WTC11 (cell line): Measurements from ENCODE around the gene ENO1. TPM values are rescaled to one million over a fixed set of nuclear protein-coding genes. Genes with fewer than 3 reads are reported as not detected.
"Not testable (repeated sequence)": the region's sequence is repeated elsewhere in the genome, so short reads cannot be mapped to it uniquely, and the experiment has no call there.

ENCODE experiments used
- ATAC-seq: fragments of 200-7000 bp; cut with Tn5 transposase; 2 replicates; pipeline ENCODE4 v1.10.0; 2021; ENCODE audit warnings: mild to moderate bottlenecking, moderate library complexity
- CTCF ChIA-PET: fragments of 300-600 bp; sonication (Branson Sonifier 250); formaldehyde crosslinking; loops from one replicate; lab custom pipeline; 2021; ENCODE audit warnings: antibody characterized with exemption; lab: Charles Lee
- POLR2A ChIA-PET: fragments of 350-600 bp; sonication (Branson Sonifier 250); formaldehyde crosslinking; loops from one replicate; lab custom pipeline; 2021; ENCODE audit warnings: antibody characterized with exemption; lab: Charles Lee
- DNase-seq: peaks from one replicate; pipeline ENCODE4 v3.0.0; 2021; ENCODE audit warnings: low spot score
- H3K27ac Mint-ChIP-seq: 2 replicates; pipeline ENCODE4 v1.8.0; 2021; ENCODE audit warnings: mixed read lengths
- H3K27me3 Mint-ChIP-seq: 2 replicates; pipeline ENCODE4 v1.8.0; 2021; ENCODE audit warnings: low read depth, mild to moderate bottlenecking, moderate library complexity, mixed read lengths
- H3K36me3 Mint-ChIP-seq: 2 replicates; pipeline ENCODE4 v1.8.0; 2021; ENCODE audit warnings: mixed read lengths
- H3K4me1 Mint-ChIP-seq: 2 replicates; pipeline ENCODE4 v1.8.0; 2022; ENCODE audit warnings: mixed read lengths
- H3K4me3 Mint-ChIP-seq: 2 replicates; pipeline ENCODE4 v1.8.0; 2021; ENCODE audit warnings: mild to moderate bottlenecking, moderate library complexity, mixed read lengths
- H3K9me3 Mint-ChIP-seq: 2 replicates; pipeline ENCODE4 v1.8.0; 2021; ENCODE audit warnings: mixed read lengths
- CREM ChIP-seq: sonication (generic); formaldehyde crosslinking; IDR thresholded peaks from 2 replicates; pipeline ENCODE4 v1.8.1; 2022; ENCODE audit warnings: mild to moderate bottlenecking, missing genetic modification reagents, moderate library complexity
- ETV6 ChIP-seq: sonication (generic); formaldehyde crosslinking; IDR thresholded peaks from 2 replicates; pipeline ENCODE4 v1.8.1; 2022; ENCODE audit warnings: mild to moderate bottlenecking, missing genetic modification reagents
- FOXK1 ChIP-seq: sonication (generic); formaldehyde crosslinking; IDR thresholded peaks from 2 replicates; pipeline ENCODE4 v1.8.0; 2022; ENCODE audit warnings: mild to moderate bottlenecking, moderate library complexity, missing genetic modification reagents
- FOXP1 ChIP-seq: sonication (generic); formaldehyde crosslinking; IDR thresholded peaks from 2 replicates; pipeline ENCODE4 v1.8.0; 2022; ENCODE audit warnings: missing genetic modification reagents, mild to moderate bottlenecking, moderate library complexity, borderline replicate concordance
- MXD4 ChIP-seq: fragments of 250-450 bp; sonication (Bioruptor Pico); IDR thresholded peaks from 2 replicates; pipeline ENCODE4 v1.8.0; 2021; ENCODE audit warnings: mild to moderate bottlenecking, moderate library complexity, borderline replicate concordance
- MYBL2 ChIP-seq: sonication (generic); formaldehyde crosslinking; IDR thresholded peaks from 2 replicates; pipeline ENCODE4 v1.8.1; 2023; ENCODE audit warnings: mild to moderate bottlenecking, moderate library complexity, missing genetic modification reagents
- NFE2L1 ChIP-seq: sonication (generic); formaldehyde crosslinking; IDR thresholded peaks from 2 replicates; pipeline ENCODE4 v1.8.1; 2023; ENCODE audit warnings: missing genetic modification reagents
- NFYB ChIP-seq: sonication (generic); formaldehyde crosslinking; conservative IDR thresholded peaks from 2 replicates; pipeline ENCODE4 v1.8.0; 2022; ENCODE audit warnings: low read depth, missing genetic modification reagents
- NR2C2 ChIP-seq: sonication (generic); formaldehyde crosslinking; IDR thresholded peaks from 2 replicates; pipeline ENCODE4 v1.8.0; 2022; ENCODE audit warnings: mild to moderate bottlenecking, missing genetic modification reagents
- TCF7 ChIP-seq: sonication (generic); formaldehyde crosslinking; IDR thresholded peaks from 2 replicates; pipeline ENCODE4 v1.8.0; 2022; ENCODE audit warnings: mild to moderate bottlenecking, low read depth, missing genetic modification reagents, moderate library complexity
- ZNF263 ChIP-seq: sonication (generic); formaldehyde crosslinking; IDR thresholded peaks from 2 replicates; pipeline ENCODE4 v1.8.1; 2022; ENCODE audit warnings: low read depth, mild to moderate bottlenecking, moderate library complexity, missing genetic modification reagents
- total RNA-seq: library from RNA; stranded (reverse); gene quantifications from 3 replicates; pipeline ENCODE4 v1.2.3, GENCODE V29; 2021
- TF ChIP-seq, protein P1 (sequence below): sonication (generic); formaldehyde crosslinking; IDR thresholded peaks from 2 replicates; pipeline ENCODE4 v1.8.1; 2022; ENCODE audit warnings: missing genetic modification reagents, borderline replicate concordance
- TF ChIP-seq, protein P2 (sequence below): fragments of 250-450 bp; sonication (Bioruptor Pico); IDR thresholded peaks from 2 replicates; pipeline ENCODE4 v1.9.0; 2021; ENCODE audit warnings: mild to moderate bottlenecking
- TF ChIP-seq, protein P3 (sequence below): sonication (generic); formaldehyde crosslinking; IDR thresholded peaks from 2 replicates; pipeline ENCODE4 v1.8.1; 2023; ENCODE audit warnings: mild to moderate bottlenecking, missing genetic modification reagents, borderline replicate concordance
- TF ChIP-seq, protein P4 (sequence below): sonication (generic); formaldehyde crosslinking; IDR thresholded peaks from 2 replicates; pipeline ENCODE4 v1.8.0; 2022; ENCODE audit warnings: mild to moderate bottlenecking, missing genetic modification reagents
- TF ChIP-seq, protein P5 (sequence below): sonication (generic); formaldehyde crosslinking; IDR thresholded peaks from 2 replicates; pipeline ENCODE4 v1.8.1; 2023; ENCODE audit warnings: mild to moderate bottlenecking, missing genetic modification reagents, moderate library complexity
- TF ChIP-seq, protein P6 (sequence below): sonication (generic); formaldehyde crosslinking; IDR thresholded peaks from 2 replicates; pipeline ENCODE4 v1.8.1; 2022; ENCODE audit warnings: low read depth, mild to moderate bottlenecking, moderate library complexity, missing genetic modification reagents, borderline replicate concordance

Gene ENO1
- total RNA-seq, 1 experiment from 2014 or later = 1,978 TPM

DNA sequence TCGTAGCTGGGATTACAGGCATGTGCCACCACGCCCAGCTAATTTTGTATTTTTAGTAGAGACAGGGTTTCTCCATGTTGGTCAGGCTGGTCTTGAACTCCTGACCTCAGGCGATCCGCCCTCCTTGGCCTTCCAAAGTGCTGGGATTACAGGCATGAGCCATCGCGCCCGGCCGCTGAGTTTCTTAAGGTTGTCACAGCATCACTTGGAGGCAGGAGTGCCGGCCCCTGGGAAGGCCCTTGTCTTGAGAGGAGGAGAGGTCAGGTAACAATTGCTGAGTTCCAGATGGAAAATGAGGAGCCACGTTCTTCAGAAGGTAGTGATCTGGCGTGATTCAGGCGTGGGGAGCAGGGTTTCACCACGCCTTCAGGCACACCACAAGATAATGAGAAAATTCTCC is 5.6 kb upstream of the ENO1 start:
- CTCF ChIA-PET = interaction anchor here (0.7 to 2.0 kb wide), 3 partner anchors 79 to 366 kb away, joined by 3 to 6 read pairs (median 3); no protein-coding TSS in a partner anchor
- peaks cover 20% of the 10 kb centered on the region for H3K27me3 Mint-ChIP-seq
- H3K4me3 Mint-ChIP-seq = not testable (repeated sequence)

DNA sequence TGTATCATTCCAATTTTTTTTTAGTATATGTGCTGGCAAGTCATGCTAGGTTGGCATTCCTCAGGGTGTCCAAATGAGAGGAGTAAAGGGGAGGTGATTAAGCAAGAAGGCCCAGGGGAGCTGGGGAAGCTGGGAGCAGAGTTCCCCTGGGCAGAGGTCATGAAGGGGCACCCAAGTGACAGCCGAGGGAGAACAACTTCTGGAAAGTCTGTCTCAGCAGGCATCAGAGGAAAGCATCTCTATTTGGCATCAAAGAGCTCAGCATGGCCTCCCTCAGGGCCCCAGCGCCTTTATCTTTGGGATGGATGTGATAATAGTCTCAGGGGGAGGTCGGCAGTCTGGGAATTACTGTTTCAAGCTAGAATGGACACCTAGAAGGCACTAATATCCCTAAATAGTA is 5.0 kb upstream of the ENO1 start:
- Mint-ChIP-seq H3K27me3 (peaks cover 20% of the 10 kb centered on the region), H3K4me3 (no peak overlapping the region), H3K36me3 (no peaks in the 10 kb centered on the region), H3K4me1 (peaks cover 29% of the 10 kb centered on the region), H3K27ac (no peak overlapping the region), H3K9me3 (no peaks in the 10 kb centered on the region)
- ChIA-PET POLR2A (interaction anchor here (0.5 kb wide), 1 partner anchor 10 kb away, joined by 5 read pairs; no protein-coding TSS in a partner anchor), CTCF (interaction anchor here (0.7 to 2.0 kb wide), 5 partner anchors 10 to 367 kb away, joined by 3 to 6 read pairs (median 3); no protein-coding TSS in a partner anchor)
- DNase-seq (no peak), ATAC-seq (no peak)
- TF ChIP-seq, protein P1, sequence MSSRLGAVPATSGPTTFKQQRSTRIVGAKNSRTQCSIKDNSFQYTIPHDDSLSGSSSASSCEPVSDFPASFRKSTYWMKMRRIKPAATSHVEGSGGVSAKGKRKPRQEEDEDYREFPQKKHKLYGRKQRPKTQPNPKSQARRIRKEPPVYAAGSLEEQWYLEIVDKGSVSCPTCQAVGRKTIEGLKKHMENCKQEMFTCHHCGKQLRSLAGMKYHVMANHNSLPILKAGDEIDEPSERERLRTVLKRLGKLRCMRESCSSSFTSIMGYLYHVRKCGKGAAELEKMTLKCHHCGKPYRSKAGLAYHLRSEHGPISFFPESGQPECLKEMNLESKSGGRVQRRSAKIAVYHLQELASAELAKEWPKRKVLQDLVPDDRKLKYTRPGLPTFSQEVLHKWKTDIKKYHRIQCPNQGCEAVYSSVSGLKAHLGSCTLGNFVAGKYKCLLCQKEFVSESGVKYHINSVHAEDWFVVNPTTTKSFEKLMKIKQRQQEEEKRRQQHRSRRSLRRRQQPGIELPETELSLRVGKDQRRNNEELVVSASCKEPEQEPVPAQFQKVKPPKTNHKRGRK (CRISPR knock-in tag) = no peak
- TF ChIP-seq MXD4 (CRISPR knock-in tag) (no peak), ETV6 (CRISPR knock-in tag) (no peak), NFE2L1 (CRISPR knock-in tag) (no peak), ZNF263 (CRISPR knock-in tag) (no peak), FOXK1 (CRISPR knock-in tag) (no peak), TCF7 (CRISPR knock-in tag) (no peak), NFYB (CRISPR knock-in tag) (no peak), FOXP1 (no peak), MYBL2 (CRISPR knock-in tag) (no peak), CREM (CRISPR knock-in tag) (no peak), NR2C2 (CRISPR knock-in tag) (no peak)
- TF ChIP-seq, protein P2, sequence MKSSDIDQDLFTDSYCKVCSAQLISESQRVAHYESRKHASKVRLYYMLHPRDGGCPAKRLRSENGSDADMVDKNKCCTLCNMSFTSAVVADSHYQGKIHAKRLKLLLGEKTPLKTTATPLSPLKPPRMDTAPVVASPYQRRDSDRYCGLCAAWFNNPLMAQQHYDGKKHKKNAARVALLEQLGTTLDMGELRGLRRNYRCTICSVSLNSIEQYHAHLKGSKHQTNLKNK (CRISPR knock-in tag) = no peak
- TF ChIP-seq, protein P3, sequence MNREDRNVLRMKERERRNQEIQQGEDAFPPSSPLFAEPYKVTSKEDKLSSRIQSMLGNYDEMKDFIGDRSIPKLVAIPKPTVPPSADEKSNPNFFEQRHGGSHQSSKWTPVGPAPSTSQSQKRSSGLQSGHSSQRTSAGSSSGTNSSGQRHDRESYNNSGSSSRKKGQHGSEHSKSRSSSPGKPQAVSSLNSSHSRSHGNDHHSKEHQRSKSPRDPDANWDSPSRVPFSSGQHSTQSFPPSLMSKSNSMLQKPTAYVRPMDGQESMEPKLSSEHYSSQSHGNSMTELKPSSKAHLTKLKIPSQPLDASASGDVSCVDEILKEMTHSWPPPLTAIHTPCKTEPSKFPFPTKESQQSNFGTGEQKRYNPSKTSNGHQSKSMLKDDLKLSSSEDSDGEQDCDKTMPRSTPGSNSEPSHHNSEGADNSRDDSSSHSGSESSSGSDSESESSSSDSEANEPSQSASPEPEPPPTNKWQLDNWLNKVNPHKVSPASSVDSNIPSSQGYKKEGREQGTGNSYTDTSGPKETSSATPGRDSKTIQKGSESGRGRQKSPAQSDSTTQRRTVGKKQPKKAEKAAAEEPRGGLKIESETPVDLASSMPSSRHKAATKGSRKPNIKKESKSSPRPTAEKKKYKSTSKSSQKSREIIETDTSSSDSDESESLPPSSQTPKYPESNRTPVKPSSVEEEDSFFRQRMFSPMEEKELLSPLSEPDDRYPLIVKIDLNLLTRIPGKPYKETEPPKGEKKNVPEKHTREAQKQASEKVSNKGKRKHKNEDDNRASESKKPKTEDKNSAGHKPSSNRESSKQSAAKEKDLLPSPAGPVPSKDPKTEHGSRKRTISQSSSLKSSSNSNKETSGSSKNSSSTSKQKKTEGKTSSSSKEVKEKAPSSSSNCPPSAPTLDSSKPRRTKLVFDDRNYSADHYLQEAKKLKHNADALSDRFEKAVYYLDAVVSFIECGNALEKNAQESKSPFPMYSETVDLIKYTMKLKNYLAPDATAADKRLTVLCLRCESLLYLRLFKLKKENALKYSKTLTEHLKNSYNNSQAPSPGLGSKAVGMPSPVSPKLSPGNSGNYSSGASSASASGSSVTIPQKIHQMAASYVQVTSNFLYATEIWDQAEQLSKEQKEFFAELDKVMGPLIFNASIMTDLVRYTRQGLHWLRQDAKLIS (CRISPR knock-in tag) = no peak
- TF ChIP-seq, protein P4, sequence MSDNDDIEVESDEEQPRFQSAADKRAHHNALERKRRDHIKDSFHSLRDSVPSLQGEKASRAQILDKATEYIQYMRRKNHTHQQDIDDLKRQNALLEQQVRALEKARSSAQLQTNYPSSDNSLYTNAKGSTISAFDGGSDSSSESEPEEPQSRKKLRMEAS (CRISPR knock-in tag) = no peak
- TF ChIP-seq, protein P5, sequence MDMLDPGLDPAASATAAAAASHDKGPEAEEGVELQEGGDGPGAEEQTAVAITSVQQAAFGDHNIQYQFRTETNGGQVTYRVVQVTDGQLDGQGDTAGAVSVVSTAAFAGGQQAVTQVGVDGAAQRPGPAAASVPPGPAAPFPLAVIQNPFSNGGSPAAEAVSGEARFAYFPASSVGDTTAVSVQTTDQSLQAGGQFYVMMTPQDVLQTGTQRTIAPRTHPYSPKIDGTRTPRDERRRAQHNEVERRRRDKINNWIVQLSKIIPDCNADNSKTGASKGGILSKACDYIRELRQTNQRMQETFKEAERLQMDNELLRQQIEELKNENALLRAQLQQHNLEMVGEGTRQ (CRISPR knock-in tag) = no peak
- TF ChIP-seq, protein P6, sequence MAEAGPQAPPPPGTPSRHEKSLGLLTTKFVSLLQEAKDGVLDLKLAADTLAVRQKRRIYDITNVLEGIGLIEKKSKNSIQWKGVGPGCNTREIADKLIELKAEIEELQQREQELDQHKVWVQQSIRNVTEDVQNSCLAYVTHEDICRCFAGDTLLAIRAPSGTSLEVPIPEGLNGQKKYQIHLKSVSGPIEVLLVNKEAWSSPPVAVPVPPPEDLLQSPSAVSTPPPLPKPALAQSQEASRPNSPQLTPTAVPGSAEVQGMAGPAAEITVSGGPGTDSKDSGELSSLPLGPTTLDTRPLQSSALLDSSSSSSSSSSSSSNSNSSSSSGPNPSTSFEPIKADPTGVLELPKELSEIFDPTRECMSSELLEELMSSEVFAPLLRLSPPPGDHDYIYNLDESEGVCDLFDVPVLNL (CRISPR knock-in tag) = no peak

More for the DNA sequence above, 5.6 kb upstream of the ENO1 start:
- DNase-seq, H3K36me3 Mint-ChIP-seq, ATAC-seq, H3K9me3 Mint-ChIP-seq, H3K27ac Mint-ChIP-seq, POLR2A ChIA-PET: not testable (repeated sequence)
- peaks cover 29% of the 10 kb centered on the region for H3K4me1 Mint-ChIP-seq
